Stomach (tissue), 4 donors: ENCODE data around the gene CSNK2A1.

ENCODE experiments used
- POLR2A ChIP-seq, 4 donors: fragments of 450-650 bp; IDR thresholded peaks; one replicate each; pipeline ENCODE4 v1.6.1; 2016; ENCODE audit warnings: antibody characterized with exemption in 4 of 4, control low read depth in 2 of 4, mild to moderate bottlenecking in 1 of 4, moderate library complexity in 1 of 4
- TF ChIP-seq, protein P1 (sequence below), 7 experiments: fragments of 450-650 bp in 4 of 7; fragments of 200-600 bp in 3 of 7; sonication (generic) in 3 of 7; IDR thresholded peaks; one replicate each; pipeline ENCODE4 v1.5.1; 2016 to 2019; ENCODE audit warnings: antibody characterized with exemption in 7 of 7, control low read depth in 2 of 7, mild to moderate bottlenecking in 1 of 7

DNA sequence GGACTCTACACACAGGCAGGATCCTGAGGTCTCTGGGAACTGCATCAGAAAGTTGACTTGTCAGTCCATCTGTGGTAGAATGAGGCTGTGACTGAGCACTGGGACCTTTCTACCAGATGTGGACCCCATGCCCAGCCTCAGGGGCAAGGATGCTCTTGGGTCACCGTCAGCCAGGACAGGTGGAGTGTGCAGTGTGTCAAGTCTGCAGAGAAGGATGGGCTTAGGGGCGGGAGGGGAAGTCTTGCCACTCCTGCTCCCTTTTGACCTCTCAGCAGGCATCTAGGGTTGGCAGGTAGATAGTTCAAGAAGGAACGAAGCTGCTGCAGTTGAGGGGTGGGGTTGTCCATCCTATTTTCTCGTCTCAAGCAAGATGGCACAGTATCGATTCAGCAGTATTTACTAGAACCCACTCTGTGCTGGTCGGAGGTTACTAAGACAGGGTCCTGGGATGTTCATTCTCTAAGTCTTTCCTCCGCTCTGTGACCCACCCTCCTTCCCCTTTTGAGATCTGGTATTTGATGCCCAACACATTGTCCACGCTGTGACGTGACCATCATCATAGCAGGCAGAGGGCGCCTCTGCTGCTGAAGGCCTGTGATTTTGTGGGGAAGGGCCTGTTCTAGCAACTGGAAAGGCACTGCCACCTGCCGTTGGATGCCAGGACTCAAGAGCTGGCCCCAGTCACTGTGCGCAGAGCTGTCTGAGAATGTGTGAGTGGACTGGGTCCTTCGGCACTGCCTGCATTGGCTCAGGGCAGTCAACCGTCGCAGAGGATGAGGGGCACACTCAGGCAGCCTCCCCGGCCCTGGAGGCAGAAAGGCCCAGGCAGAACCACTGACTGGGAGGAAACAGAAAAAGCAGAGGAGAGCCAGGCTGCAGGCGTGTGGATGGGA is 112.3 kb downstream of the CSNK2A1 start:
- TF ChIP-seq, protein P1, sequence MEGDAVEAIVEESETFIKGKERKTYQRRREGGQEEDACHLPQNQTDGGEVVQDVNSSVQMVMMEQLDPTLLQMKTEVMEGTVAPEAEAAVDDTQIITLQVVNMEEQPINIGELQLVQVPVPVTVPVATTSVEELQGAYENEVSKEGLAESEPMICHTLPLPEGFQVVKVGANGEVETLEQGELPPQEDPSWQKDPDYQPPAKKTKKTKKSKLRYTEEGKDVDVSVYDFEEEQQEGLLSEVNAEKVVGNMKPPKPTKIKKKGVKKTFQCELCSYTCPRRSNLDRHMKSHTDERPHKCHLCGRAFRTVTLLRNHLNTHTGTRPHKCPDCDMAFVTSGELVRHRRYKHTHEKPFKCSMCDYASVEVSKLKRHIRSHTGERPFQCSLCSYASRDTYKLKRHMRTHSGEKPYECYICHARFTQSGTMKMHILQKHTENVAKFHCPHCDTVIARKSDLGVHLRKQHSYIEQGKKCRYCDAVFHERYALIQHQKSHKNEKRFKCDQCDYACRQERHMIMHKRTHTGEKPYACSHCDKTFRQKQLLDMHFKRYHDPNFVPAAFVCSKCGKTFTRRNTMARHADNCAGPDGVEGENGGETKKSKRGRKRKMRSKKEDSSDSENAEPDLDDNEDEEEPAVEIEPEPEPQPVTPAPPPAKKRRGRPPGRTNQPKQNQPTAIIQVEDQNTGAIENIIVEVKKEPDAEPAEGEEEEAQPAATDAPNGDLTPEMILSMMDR (IDR thresholded peaks at IDR 0.05) = peak in 5 of 7 experiments; percentile 38 to 94 (median 63)
- no peak for TF ChIP-seq POLR2A (IDR thresholded peaks at IDR 0.05)
